AG09309 (cell line): ENCODE data around the gene CUL4A.

ENCODE experiments used
- DNase-seq: peaks from one replicate; pipeline ENCODE4 v3.0.0-alpha.2; 2010; ENCODE audit warnings: low read depth
- H3K4me3 ChIP-seq: 2 replicates; pipeline ENCODE4 v1.5.1; 2011; ENCODE audit warnings: mild to moderate bottlenecking, low read depth, low read length, moderate library complexity; ENCODE audit not compliant: control insufficient read depth
- CTCF ChIP-seq: IDR thresholded peaks from 2 replicates; pipeline ENCODE4 v1.5.1; 2011; ENCODE audit warnings: mild to moderate bottlenecking, low read depth, low read length, inconsistent platforms; ENCODE audit not compliant: insufficient read depth, control insufficient read depth; ENCODE audit errors: missing control alignments

Gene CUL4A

GRCh38 chr13:113201815-113202214 lies 7.6 kb upstream of the CUL4A start:
- no peak overlapping the region for H3K4me3 ChIP-seq
- DNase-seq, result no peak
- TF ChIP-seq CTCF, result no peak

- H3K4me3 ChIP-seq, result no peak overlapping the region
- DNase-seq, result no peak
- TF ChIP-seq CTCF, result no peak
Measured at GRCh38 chr13:113202912-113203311, 6.5 kb upstream of the CUL4A start.

- H3K4me3 ChIP-seq, result no peak overlapping the region
- DNase-seq, result no peak
- no peak for TF ChIP-seq CTCF
Measured at GRCh38 chr13:113203507-113204377, 5.7 kb upstream of the CUL4A start.

- no peak for DNase-seq
- no peak for TF ChIP-seq CTCF
- H3K4me3 ChIP-seq, result no peak overlapping the region
Measured at GRCh38 chr13:113204378-113204734, 5.1 kb upstream of the CUL4A start.

- no peak for DNase-seq
- TF ChIP-seq CTCF, result no peak
- H3K4me3 ChIP-seq, result no peak overlapping the region
Measured at GRCh38 chr13:113205428-113205931, 3.9 kb upstream of the CUL4A start.

GRCh38 chr13:113207460-113207859 lies 2.0 kb upstream of the CUL4A start:
- no peak for TF ChIP-seq CTCF
- no peak for DNase-seq
- H3K4me3 ChIP-seq, result peak overlapping the region; percentile 82

GRCh38 chr13:113207890-113208420 lies 1.5 kb upstream of the CUL4A start:
- peak overlapping the region; percentile 82 for H3K4me3 ChIP-seq
- DNase-seq, result no peak
- peak; percentile 14 for TF ChIP-seq CTCF
